Activated CD4-positive, alpha-beta T cell treated with anti-CD3 and anti-CD28 coated beads, Interleukin-2, amount 50 U/mL, for 16 hours (primary cell): ENCODE measurements around the gene SUPT16H.
"Not testable (repeated sequence)": the region's sequence is repeated elsewhere in the genome, so short reads cannot be mapped to it uniquely, and the experiment has no call there.

Experiments used
- DNase-seq: peaks from one replicate; pipeline ENCODE4 v3.0.0-alpha.2; 2020

The SUPT16H gene

GRCh38 chr14:21383848-21384493, at the start of gene SUPT16H:
Gene SUPT16H (minus strand): TSS chr14:21384019. CDS start chr14:21383927, 92 bp downstream.
- DNase-seq = peak; percentile 98

DNA sequence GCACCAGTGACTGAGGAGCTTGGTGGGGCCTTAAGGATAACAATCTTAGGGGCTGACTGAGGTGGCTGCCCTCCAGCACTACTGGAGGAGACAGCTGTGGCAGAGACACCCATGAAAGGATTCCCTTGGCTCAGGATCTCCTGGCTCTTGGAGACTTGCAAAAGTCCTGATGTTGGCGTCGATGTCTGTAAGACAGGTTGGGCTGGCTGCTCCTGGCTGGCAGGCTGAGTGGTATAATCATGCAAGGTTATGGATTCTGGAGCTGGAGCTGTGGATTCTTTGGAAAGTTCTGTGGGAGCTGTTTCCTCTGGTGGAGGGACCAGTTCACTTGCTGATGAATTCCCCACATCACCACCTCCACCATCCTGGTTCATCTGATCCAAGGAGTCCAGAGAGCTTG, 47.3 kb upstream of the SUPT16H start:
- no peak for DNase-seq

DNA sequence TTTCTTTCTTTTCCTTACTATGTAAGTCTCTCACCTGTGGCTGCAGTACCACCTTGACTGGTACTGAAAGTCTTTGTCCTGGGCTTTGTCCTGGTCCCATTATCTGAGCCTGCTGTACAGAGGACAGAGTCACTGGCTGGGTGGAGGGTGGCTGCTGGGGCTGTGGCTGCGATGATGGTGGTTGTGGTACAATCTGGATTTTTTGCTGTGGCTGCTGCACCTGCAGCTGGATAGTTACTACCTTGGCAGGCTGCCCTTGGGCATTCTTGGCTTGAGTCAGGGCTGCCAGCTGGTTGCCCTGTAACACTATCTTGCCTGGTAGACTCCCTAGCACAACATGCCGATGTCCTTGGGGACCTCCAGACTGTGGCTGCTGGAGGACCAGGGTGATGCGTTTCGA, 45.1 kb upstream of the SUPT16H start:
- DNase-seq = no peak

DNA sequence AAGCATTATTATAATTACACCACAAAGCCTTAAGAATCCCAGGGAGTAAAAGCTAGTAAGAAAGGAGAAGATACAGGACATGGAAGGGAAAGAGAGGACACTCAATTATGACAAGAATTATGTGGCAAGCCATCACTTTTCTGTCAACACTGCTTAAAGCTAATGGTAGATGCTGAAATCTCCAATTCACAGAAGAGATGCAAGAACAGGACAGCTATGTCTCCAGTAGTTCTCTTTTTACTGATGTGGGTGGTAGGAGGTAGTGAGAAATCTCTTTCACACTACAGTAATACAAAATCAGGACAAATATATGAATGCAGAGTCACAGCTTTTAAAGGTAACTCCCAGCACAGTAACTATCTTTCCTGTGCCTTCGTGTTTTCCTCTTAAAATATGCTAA, 42.9 kb upstream of the SUPT16H start:
- DNase-seq = no peak

- no peak for DNase-seq
These were observed 35.7 kb upstream of the SUPT16H start for GRCh38 chr14:21419528-21419927.

GRCh38 chr14:21415329-21415728, 31.5 kb upstream of the SUPT16H start:
- DNase-seq = no peak

DNA sequence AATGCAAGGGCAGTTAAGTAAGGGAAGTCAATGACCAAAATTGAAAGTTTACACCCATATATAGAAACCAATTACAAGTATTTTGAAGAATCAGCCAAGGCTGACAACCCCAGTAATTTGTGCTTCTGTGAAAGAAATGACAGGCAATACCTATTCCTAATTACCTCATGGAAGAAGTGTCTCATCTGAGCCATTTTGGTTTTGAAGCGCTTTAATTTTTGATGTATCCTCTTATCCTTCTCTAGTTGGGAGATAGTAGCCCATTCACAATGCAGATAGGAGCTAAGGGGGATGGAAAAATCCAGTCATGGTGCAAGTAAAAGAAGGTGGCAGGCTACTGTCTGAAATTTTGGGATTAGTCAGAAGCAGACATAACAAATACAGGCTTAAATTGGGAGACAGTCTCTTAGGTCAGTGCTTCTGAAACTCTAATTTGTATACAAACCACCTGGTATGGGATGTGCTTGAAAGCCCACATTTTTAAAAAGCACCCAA, 30.4 kb upstream of the SUPT16H start:
- DNase-seq = peak; percentile 76

GRCh38 chr14:21408147-21408546, 24.3 kb upstream of the SUPT16H start:
- no peak for DNase-seq

DNA sequence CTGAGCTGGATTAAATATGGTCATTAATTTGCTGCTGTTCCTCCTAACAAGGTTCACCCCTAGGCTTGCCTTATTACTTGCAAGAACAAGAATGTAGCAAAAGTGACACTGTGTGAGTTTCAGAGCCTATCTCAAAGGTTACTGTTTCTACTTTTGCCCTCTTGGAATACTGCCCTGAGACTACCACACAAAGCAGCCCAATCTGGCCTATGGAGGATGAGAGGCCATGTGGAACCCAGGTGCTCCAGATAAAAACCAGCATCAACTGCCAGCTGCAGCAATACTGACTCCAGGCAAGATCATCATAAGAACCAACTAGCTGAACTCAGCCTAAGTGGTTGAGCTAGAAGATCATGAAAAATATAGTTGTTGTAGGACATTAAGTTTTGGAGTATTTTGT, 22.4 kb upstream of the SUPT16H start:
- no peak for DNase-seq

DNA sequence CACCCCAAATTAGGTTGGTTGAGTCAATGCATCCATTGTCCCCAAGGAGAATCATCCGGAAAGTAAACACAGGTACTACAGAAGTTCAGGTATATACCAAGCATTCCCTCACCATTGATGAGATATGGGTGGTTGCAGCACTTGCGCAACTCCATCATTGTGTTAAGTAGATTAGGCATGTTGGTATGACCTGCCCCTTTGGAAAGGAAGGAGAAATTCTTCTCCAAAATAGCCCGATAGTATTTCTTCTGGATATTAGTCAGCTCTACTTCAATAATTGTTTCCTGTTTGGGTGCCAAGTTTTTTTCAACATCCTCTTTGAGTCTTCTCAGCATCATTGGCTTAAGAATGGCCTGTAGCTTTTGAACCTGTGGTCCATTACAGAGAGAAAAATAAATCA, 21.3 kb upstream of the SUPT16H start:
- DNase-seq = no peak

DNA sequence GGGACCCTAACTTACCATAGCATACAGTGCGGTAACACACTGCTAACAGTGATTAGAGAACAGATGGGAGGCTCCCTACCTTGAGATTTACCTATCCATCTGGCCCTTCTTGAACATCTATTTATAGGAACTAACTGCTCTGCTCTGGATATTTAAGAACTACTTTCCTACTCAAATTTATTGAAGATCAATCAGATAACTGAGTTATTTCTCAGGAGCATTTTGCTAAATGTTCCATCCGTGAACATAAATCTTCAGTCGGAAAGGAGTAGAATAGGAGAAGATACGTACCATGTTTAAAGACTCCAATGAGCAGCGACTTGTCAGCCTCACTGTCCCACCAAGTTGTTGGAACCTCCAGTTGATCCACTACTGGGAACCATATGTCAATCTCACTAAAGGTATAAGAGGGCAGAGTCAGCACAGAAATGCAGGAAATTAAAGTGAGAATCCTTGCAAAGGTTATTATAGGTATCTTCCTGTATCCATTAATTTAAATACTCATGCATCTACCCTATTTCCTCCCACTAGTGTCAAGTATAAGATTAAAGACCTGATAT, 15.6 kb upstream of the SUPT16H start:
- no peak for DNase-seq

GRCh38 chr14:21398901-21399300, 15.1 kb upstream of the SUPT16H start:
- no peak for DNase-seq

GRCh38 chr14:21395450-21395849, 11.6 kb upstream of the SUPT16H start:
- no peak for DNase-seq

DNA sequence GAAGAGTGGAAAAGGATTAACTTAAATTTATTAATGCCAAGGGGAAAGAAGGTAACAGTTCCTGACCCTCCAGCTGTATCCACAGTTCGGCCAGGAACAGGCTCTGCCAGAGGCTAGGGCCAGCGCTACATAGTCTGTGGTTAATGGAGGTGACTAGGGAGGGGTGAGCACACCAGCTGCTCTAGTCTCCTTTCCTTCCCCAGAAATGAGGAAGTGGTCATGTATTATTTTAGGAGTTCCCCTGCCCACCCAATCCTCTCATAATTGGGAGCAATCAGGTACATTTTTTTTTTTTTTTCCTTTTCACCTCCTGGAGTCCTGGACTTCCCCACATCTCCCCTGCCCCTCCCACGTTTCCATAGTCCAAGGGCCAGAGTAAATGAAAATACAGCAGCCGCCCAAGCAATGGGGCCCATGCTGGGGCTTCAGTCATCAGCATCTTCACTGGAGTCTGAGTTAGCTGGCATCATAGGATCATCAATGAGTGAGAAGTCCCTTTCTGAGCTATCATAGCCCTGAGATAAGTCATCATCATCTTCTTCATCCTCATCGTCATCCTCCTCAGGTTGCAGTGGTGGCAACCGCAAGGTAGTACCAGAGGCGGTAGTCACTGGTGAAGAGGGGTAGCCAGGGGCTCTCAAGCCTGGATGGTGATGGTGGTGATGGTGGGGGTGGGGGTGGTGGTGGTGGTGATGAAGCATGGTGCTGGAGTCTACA, 1.5 kb upstream of the SUPT16H start:
- DNase-seq = no peak

GRCh38 chr14:21384494-21384851, 654 bp upstream of the SUPT16H start:
- peak; percentile 39 for DNase-seq

DNA sequence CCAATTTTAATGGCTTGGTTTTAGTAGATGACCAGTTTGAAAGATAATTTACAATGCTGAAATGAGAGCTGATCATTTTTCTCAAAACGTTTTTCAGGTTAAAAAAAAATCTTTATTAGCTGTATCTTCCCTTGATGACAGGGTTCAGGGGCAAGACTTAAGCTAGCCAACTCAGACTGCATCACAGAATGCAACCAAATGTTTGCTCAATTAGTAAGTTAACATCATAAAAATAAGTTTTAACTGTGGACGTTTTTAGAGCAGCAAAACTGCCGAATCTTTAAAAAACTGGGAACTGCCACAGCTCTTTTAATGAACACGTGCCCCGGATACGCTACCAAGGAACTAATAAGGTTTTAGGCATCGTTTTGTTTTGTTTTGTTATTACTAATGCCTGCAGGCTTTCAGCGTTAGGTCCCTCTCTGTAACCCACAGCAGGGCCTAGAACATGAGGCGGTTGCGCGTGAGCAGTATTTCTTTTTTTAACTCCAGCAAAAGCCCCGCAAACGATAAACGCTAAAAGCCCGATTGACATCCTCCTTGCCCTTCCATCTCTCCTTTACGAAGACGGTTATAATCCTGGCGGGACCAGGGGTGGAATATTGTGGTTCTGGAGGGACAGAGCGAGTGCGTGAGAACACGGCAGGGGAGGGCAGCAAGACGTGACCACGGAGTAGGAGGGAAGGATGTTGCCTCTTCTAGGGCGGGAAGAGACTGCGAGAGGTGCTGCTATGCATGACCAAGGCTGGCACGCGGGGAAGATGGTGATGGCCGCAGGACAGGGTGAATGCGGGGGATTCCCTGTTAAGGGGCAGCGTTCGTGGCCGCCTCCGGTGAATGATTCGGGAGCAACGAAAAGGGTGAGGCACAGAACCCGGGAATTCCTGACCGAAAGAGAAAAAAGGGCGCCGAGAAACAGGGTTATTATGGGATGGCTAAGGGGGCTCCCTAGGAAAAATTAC, 652 bp downstream of the SUPT16H start:
- peak; percentile 68 for DNase-seq

DNA sequence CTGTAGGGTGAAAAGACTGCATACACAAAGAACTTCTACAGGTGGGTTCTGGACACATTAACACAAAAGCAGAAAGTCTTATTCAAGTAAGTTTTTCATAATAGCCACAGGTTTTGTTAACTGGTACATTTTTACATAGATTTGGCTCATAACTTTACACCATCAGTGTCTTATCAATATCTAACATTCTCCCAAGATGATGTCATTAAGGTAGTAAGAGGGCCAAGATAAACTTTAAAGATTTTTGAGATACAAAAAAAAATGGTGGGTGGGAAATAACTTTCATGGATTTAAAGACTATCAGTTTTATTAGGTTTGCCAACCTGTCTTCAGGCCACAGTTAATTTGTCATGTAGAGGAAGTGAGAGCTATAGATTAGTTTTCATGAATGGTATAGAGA, 1.7 kb downstream of the SUPT16H start:
- peak; percentile 5 for DNase-seq

- no peak for DNase-seq
These were observed 4.5 kb downstream of the SUPT16H start for GRCh38 chr14:21379338-21379737.

GRCh38 chr14:21373980-21374379, 9.8 kb downstream of the SUPT16H start:
- no peak for DNase-seq

- DNase-seq = not testable (repeated sequence)
These were observed 11.0 kb downstream of the SUPT16H start for GRCh38 chr14:21372814-21373213.

GRCh38 chr14:21369949-21370679, 13.7 kb downstream of the SUPT16H start:
- DNase-seq = no peak

- DNase-seq = no peak
These were observed 16.2 kb downstream of the SUPT16H start for GRCh38 chr14:21367582-21368144.
